HG03196 (cell line): ENCODE data around the gene TRIB2.

Experiments used
- ATAC-seq: cut with Tn5 transposase; IDR thresholded peaks from one replicate; pipeline ENCODE4 v1.9.1; 2021; ENCODE audit not compliant: unreplicated experiment

TRIB2 gene

DNA sequence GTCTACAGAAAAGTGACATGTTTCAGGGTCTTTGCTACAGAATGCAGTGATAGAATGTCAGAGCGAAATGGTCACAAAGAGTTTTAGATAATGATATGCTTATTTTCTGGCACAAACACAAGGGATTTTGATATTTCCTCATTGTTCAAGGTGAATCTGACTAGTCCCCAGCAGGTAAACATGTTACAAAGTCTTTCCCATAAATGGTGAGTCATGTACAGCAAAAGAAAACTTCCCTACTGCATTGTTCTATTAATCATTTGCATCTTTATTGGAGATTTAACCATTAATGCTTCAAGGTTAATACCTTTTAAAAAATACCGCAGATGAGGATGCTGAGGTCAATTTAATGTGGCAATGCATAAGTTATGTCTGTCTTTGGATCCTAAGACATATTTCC is 19.1 kb upstream of the TRIB2 start:
- ATAC-seq: no peak

DNA sequence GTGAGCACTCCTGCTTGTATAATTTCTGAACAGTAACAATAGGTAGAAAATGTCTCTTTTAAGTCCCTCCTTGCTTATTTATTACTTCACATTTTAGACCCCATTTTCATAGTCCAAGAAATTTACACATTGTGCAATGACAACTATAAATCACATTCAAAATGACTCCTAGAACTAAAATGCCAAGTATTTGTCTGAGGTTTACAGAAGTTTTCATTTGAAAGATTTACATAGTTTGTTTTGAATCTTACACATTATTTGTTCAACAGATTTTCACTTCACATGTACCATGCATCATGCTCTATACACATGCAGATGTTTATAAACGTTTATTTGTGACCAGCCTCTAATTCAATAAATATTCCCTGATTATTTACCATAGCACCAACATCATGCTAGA is 15.7 kb upstream of the TRIB2 start:
- no peak for ATAC-seq

DNA sequence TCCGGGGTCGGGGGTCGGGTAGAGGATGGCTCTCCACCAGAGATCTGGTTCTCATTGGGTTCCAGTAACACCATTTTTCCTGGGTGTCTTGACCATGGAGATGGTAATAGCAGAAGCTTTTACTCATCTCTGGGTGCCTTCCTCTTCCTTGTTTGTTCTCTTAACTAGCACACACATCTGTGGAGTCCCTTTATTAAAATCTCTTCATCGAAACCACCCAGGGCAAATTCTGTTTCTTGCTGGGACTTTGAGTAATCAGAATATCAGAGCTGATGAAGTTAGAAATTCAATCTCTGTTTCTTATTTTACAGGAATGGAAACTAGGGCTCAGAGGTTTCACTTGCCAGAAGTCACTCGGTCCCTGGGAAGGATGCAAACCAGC is 15.0 kb upstream of the TRIB2 start:
- ATAC-seq: no peak

DNA sequence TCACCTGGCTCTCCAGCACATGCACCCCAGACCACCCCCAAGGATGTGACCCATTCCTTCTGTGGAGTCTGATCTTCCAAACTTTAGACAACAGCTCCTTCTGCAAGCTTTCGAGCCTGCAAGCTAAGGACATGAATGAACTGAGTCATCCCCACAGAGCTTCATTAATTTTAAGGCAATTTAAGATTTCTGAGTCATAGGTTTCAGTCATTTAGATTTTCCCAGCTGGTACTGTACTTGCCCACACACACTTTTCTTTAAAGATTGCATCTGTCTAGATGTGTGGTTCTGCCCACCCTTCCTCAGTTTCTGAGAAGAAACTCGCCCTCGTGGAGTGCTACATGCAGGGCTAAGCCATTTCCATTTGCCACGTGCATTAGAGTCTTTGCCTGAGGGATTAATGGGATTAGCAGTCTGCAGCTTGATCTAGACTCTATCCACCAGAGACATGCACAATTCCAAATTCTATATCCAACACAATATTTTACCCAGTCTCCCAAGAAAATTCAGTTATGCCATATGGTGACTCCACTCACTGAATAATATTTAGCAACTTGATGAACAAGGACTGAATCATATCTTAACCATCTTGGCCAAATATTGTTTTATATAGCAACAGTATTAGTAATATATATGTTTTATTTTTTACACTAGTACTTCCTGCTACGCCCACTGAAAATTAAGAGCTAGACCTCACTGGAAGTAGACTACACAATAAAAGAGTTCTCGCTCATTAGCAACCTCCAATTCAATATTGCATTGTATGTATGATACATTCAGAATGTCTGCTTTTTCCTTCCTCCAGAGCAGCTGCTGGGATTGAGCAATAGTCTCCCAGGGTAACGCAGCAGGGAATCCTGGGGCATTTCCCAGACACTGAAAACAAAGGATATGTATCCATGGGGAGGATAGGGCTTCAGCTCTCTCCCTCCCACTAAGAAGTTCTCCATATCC is 14.3 kb upstream of the TRIB2 start:
- no peak for ATAC-seq

DNA sequence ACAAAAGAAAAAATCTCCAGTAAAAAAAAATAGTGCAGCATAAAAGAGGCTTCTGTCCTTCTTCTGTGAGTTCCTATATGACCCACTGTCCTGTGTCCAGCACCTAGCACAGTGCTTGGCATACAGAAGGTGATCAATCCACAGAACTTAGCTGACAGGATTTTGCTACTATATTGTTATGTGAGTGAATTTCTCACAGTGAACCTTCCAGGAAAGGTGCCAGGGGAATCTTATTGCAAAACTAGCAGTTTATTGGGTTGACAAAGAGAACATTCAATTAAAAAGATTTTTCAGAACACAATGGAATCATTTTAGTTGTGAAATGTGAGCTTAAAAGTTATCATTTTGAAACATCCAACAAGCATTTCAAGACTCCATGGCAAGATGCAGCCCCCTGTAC is 12.4 kb upstream of the TRIB2 start:
- no peak for ATAC-seq

DNA sequence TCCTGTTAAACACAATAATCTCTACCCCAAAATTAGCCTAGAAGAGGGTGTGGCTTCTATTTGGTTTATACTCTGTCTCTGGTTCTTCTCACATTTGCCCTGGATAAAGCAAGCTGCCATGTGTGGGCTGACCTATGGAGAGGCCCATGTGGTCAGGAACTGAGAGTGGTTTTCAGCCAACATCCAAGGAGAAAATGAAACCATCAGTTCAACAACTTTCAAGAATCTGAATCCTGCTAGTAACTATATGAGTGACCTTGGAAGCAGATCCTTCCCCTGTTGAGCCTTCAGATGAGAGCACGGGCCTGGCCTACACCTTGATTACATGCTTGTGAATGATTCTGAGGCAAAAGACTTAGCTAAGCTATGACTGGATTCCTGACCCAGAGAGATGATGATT is 11.5 kb upstream of the TRIB2 start:
- no peak for ATAC-seq

DNA sequence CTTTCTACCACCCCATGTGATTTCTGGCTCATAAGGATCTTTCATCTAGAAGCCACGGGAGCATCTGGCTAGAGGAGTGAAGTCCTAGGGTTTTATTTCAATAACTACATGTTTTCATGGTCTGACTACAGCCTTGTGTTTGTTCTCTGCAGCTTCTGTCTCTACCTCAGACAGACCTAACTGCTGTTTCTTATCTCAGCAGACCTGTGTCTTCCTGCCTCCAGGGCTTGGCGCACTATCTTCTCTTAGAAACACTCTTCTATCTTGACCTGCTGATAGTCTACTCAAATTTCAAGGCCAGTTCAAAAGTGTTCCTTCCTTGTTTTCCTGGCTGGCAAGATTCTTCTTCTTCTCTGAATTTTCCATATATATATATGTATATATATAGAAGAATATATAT is 11.0 kb upstream of the TRIB2 start:
- ATAC-seq: no peak

DNA sequence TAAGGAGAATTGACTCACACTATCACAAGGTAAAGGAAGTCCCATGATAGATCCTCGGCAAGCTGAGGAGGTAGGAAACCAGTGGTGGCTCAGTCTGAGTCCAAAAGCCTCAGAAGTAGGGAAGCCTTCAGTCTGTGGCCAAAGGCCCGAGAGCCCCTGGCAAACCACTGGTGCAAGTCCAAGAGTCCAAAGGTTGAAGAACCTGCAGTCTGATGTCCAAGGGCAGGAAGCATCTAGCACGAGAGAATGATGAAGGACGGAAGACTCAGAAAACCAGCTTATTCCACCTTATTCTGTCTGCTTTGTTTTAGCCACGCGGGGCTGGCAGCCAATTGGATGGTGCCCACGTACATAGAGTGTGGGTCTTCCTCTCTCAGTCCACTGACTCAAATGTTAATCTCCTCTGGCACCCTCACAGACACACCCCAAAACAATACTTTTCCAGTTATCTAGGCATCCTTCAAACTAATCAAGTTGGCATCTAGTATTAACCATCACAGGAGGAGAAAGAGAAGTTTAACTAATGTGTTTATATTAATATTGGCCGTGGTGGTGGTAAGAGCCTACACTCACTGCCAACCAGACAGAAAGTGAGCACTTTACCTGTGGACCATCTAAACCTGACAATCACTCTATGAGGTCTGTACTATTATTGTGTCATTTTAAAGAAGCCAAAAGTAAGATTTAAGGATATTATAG is 8.1 kb upstream of the TRIB2 start:
- no peak for ATAC-seq

DNA sequence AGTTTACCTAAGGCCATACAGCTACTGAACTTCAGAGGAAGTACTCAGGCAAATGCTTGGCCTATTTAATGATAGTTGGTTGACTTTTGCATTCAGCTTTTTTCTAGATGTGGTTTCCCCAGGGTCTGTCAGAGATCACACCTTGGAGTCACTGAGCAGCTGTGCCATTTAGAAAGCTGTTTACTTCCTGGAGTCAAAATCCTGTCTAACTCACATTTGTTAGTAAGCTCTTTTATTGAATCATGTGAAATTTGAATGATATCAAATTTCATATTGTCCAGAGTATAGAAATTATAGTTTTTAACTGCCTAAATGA is 7.6 kb upstream of the TRIB2 start:
- ATAC-seq: no peak

DNA sequence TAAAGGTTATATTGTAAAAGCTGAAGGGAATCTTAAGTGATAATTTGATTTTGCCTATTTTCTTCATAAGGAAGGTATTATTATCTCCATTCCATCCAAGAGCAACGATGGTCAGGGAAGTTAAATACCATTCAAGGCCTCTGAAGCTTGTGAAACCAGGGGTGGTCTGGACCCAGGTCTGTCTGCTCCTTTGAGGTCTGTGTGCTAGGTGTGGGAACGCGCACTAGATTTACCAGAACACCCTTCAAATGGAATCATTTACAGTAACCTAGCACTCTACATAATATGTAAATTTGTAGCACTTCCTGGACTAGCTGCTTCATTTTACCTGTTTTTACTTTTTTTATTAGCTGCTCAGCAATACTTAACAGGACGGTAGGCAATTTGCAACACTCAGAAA is 6.4 kb upstream of the TRIB2 start:
- no peak for ATAC-seq

DNA sequence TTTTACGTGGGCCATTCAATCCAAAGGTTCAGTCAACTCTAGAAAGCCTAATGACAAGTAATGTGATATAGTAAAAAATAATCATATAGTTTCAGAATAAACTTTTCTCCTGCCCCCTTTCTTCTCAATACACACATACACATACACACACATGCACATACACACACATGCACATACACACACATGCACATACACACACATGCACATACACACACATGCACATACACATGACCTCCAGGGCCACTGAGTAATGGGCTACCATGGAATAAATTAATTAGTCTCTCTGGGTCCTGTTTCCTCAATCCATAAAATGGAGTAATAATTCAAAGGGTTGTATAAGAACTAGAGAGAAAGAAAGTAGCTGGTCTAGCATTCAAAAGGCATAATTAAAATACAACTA is 5.4 kb upstream of the TRIB2 start:
- ATAC-seq: no peak

DNA sequence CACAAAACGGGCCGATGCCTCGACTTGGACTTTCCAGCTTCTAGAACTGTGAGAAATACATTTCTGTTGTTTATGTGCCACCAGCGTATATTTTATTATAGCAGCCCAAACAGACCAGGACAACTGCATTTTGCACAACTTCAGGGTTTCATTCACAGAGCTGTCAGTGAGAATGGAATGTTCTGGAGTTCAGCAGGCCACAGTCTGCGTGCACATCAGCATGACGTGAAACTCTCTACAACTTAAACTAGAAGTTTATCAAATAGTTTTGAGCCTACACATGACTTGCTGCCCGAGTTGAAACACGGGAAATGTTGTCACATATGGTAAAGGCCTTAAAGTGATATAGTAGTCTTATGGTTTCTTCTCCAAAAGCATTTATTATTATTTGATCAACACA is 3.9 kb upstream of the TRIB2 start:
- no peak for ATAC-seq

DNA sequence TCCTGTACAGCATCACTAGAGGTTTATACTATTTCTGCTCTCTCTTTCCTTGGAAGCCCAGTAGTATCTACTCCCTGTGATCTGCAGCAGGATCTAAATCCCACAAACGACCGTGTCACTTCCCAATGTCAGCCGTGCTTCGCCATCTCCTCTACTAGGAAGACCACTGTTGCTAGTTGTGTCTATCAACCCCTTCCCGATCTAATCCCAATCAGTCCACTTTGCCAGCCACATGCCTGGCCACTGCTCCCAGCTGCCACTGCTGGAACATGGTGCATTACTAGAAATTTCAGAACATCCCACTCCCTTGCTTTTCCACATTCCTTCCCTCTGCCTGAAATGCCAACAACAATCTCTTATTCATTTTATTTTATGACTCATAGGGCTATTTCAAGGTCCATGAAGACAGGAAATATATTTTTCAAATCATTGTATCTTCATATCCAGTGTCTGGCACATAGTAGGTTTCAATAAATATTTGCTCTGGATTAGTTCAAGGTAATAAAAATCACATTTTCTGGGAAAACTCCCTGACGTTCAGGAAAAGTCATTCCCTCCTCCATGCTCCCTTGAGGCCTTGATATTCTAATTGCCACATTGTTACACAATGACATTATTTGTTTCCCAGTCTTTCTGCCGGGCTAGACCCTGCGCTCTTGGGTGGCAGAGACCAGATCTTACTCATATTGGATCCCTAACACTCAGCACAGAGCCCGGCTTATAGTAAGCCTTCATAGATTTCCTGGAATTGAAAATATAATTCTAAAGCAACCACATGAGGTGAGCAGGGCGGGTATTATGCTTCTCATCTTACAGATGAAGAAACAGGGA is 2.1 kb upstream of the TRIB2 start:
- no peak for ATAC-seq

DNA sequence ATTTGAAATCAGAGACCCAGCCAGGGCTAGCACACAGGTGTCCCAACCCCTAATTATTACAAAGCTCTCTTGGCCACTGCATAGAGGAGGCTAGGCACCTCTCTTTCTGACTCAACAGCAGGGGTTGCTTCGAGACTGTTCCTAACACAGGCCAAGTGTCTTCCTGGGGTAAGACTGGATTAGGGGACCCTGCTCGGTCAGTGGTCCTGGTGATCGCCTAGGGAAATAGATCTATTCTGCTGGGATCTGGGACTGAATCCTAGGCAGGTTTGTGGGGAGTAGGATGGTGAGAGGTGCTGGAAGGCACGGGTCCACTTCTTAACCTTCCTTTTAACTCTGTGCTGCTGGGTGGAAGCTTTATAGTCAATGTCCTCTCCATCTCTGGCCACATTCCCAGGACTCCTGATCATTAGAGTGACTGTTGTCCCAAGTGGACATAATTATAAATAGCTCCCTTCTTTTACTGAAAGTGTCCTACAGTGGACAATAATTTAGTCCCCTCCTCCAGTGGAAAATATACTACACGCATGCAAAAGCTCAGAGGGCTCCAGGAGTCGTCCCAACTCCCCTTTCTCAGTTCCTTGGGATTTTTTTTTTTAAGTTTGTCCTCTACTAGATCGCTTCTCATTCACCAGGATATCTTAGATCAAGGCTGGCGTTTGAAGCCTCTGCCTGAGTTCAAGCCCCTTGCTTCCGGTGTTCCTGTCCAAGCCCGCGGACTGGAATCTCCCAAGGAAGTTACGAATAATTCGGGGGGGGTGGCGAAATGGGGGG is 1.3 kb upstream of the TRIB2 start:
- ATAC-seq: no peak

DNA sequence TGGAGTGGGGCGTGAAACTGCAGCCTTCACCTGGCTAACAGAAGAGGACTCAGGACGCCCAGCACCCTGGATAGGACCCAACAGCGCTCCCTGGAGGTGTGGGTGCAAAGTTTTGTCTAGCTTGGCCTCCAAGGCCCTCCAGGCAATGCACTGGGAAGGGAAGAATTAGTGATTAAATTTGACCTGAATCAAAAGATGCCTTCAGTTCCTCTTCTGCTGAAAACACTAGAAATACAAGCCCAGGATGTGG is 779 bp upstream of the TRIB2 start:
- no peak for ATAC-seq

DNA sequence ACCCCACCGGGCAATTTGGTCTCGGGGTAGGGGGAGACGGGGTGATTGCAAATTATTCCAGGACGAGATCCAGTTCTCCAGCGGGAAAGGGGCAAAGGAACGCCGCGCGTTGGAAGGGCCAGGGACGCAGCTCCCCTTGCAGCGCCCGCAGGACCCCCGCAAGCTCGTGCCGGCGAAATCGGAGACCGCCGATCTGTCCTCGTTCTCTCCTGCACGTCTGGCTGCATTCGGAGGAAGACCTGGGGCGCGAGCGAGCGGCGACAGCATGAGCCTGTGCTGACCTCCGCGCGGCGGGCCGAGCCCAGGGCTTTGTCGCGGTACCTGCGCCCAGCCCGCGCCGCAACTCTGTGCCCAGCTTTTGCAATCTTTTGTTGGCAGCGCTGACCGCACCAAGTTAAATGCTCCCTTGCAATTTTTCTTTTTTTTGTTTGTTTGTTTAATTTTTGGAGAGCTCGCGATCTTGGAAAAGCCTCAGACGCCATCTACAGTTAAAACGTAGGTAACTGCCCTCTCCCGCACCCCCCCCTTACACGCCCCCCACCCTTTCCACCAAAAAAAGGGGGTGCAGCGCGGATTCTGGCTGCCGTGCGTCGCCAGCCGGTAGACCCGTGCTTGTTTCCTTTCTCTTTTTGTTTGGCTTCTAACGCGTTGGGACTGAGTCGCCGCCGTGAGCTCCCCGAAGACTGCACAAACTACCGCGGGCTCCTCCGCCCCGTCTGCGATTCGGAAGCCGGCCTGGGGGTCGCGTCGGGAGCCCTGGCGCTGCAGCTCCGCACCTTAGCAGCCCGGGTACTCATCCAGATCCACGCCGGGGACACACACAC is 667 bp downstream of the TRIB2 start:
- ATAC-seq: no peak

DNA sequence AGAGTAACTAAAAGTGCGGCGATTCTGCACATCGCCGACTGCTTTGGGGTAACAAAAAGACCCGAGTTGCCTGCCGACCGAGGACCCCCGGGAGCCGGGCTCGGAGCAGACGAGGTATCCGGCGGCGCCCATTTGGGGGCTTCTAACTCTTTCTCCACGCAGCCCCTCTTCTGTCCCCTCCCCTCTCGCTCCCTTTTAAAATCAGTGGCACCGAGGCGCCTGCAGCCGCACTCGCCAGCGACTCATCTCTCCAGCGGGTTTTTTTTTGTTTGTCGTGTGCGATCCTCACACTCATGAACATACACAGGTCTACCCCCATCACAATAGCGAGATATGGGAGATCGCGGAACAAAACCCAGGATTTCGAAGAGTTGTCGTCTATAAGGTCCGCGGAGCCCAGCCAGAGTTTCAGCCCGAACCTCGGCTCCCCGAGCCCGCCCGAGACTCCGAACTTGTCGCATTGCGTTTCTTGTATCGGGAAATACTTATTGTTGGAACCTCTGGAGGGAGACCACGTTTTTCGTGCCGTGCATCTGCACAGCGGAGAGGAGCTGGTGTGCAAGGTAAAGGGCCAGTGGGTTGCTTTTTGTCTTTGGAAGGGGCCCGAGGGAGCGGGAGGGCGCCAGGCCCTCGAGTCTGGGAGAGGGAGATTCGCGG is 1.4 kb downstream of the TRIB2 start:
- ATAC-seq: no peak

DNA sequence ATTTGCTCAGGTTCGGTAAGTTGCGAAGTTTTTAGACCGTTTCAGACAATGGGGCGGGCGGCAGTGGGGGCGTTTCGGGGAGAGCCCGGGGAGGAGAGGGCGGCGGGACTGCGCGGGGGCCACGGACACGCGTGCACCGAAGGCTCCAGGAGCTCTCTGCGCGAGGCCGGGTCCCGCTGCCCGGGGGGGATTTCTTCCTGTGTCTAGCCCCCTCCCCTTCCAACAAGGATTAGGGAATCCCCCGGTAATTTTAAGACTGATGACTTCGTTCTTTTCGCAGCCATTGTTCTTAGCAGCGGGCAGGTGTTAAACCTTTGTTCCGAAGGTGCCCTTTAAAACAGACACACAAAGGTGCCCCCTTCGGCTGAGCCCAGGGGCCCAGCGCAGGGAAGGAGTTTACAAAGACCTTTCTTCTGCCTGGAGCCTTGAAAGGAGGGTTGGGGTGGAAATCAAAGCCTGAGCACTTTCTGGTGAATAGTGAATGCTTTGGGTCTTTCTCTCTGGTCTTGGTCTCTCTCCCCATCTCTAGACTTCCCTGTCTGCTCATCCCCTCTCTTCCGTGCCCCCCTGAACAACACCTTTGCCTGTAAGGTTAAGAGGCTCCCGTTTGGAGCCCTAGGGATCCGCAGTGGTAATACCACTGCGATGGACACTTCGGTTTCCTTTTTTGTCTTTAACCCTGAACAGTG is 2.1 kb downstream of the TRIB2 start:
- ATAC-seq: no peak
